Measurements from ENCODE around the gene IPO7. TPM values are rescaled to one million over a fixed set of nuclear protein-coding genes. Genes with fewer than 3 reads are reported as not detected.
A peak's percentile ranks its signal among the peaks of the same experiment; 100 is the strongest.
"Not testable (repeated sequence)": the region's sequence is repeated elsewhere in the genome, so short reads cannot be mapped to it uniquely, and the experiment has no call there.

IPO7 gene
- total RNA-seq, 1 donor from 2014 or later, result 64.8 TPM

DNA sequence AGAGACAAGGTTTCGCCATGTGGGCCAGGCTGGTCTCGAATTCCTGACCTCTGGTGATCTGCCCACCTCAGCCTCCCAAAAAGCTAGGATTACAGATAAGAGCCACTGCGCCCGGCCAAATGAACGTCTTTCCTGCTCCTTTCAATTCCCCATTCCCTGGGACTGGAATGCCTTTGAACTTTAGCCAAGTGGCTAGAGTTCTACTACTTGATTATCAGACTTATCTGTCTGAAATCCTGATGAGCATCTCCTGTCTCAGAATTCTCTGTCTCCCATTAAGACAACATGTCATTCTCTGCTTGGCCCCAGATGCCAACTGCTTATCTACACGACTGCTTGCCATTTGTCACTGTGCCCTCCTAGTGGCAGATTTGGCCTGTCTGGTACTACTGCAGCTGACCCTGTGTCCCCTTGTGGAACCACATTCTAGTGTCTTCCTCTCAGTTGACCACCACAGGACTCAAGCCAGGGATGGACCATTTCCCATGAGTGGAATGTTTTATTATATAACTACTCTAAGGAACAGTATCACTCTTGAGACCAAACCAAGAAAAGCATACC is 33.1 kb upstream of the IPO7 start:
- DNase-seq (ENCODE audit: extremely low spot score in 2 of 2), result no peak
- TF ChIP-seq, protein P1, sequence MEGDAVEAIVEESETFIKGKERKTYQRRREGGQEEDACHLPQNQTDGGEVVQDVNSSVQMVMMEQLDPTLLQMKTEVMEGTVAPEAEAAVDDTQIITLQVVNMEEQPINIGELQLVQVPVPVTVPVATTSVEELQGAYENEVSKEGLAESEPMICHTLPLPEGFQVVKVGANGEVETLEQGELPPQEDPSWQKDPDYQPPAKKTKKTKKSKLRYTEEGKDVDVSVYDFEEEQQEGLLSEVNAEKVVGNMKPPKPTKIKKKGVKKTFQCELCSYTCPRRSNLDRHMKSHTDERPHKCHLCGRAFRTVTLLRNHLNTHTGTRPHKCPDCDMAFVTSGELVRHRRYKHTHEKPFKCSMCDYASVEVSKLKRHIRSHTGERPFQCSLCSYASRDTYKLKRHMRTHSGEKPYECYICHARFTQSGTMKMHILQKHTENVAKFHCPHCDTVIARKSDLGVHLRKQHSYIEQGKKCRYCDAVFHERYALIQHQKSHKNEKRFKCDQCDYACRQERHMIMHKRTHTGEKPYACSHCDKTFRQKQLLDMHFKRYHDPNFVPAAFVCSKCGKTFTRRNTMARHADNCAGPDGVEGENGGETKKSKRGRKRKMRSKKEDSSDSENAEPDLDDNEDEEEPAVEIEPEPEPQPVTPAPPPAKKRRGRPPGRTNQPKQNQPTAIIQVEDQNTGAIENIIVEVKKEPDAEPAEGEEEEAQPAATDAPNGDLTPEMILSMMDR (IDR thresholded peaks at IDR 0.05), result no peak
- TF ChIP-seq POLR2A (IDR thresholded peaks at IDR 0.05), result no peak
- TF ChIP-seq POLR2AphosphoS5 (IDR thresholded peaks at IDR 0.05; ENCODE audit: insufficient read depth in 1 of 2, low read depth in 1 of 2), result no peak
- H3K36me3 ChIP-seq, result no peaks in the 10 kb centered on the region
- H3K4me3 ChIP-seq, result no peak overlapping the region
- H3K4me1 ChIP-seq, result no peaks in the 10 kb centered on the region
- H3K9me3 ChIP-seq, result no peaks in the 10 kb centered on the region
- intact Hi-C loops (cut with DNase I), result no loop called here
- H3K27ac ChIP-seq, result no peak overlapping the region
- H3K27me3 ChIP-seq, result no peaks in the 10 kb centered on the region

DNA sequence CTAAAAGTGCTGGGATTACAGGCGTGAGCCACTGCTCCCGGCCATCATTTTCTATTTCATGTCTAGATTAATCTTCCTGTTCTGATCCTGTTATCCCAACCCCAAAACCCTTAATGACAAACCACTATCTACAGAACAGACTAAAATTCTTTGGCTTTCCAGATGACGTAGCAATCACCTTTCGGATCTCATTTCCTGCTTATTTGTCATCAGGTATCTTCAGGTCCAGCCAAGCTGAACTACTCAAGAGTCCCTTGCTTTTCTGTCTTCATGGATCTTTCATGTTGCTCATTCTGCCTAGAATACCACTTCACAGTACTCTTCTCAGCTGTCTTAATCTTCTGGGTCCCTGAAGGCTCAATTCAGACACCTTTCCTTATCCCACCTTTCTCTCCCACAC is 27.4 kb upstream of the IPO7 start:
- Histone ChIP-seq H3K4me3 (no peak overlapping the region), H3K9me3 (no peaks in the 10 kb centered on the region), H3K36me3 (no peaks in the 10 kb centered on the region), H3K27me3 (no peaks in the 10 kb centered on the region), H3K4me1 (peaks cover 2% of the 10 kb centered on the region), H3K27ac (no peak overlapping the region)
- intact Hi-C loops (cut with DNase I), result no loop called here
- no peak for DNase-seq (ENCODE audit: extremely low spot score in 2 of 2)
- TF ChIP-seq, protein P1 (IDR thresholded peaks at IDR 0.05), result no peak
- TF ChIP-seq POLR2AphosphoS5 (IDR thresholded peaks at IDR 0.05; ENCODE audit: insufficient read depth in 1 of 2, low read depth in 1 of 2) (no peak), POLR2A (IDR thresholded peaks at IDR 0.05) (no peak)

DNA sequence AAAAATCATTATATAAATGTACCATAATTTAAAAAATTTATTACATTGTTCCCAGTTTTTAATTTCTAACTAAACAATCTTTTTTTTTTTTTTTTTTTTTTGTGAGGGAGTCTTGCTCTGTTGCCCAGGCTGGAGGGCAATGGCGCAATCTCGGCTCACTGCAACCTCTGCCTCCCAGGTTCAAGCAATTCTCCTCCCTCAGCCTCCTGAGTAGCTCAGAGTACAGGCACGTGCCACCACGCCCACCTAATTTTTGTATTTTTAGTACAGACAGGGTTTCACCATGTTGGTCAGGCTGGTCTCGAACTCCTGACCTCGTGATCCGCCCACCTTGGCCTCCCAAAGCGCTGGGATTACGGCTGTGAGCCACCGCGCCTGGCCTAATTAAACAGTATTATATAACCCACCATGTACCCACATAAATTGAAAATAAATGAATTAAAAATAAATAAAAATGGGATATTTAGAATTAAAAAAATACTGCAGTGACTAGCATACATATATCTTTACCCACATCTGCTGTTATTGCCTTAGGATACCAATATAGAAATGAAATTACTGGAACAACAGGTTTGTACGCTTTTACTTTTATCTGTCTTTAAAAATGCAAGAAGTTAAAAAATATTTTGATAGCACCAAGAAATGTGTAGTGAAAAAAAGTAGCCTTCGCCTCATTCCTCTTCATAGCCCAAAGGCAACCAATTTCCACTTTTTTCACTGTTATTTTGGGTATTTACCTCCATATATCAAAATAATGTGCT is 23.4 kb upstream of the IPO7 start:
- intact Hi-C loops (cut with DNase I); H3K27ac ChIP-seq; H3K4me3 ChIP-seq; H3K9me3 ChIP-seq; H3K36me3 ChIP-seq; DNase-seq (ENCODE audit: extremely low spot score in 2 of 2); H3K27me3 ChIP-seq: not testable (repeated sequence)
- H3K4me1 ChIP-seq, result peaks cover 18% of the 10 kb centered on the region

DNA sequence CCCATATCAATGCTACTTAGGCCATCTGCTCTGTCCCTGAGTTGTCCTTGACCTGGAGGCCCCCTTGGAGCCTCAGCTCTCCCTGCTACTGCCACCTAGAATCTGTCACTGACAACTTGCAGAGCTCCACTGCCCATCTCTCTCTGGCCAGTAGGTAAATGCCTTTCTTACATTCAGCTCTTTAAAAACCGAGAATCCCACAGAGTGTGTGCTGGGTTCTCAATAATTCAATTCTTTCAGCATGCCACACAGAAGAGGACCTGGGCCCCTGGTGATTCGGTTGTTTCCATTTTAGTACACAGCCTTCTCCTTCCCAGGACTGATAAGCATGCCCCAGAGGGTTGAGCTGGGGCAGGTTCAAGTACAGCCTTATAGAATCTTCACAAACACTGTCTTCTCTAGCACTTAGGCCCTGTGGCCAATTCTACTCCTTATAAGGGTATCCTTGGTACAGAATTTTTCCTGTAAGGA is 22.0 kb upstream of the IPO7 start:
- TF ChIP-seq POLR2A (IDR thresholded peaks at IDR 0.05) (no peak), POLR2AphosphoS5 (IDR thresholded peaks at IDR 0.05; ENCODE audit: insufficient read depth in 1 of 2, low read depth in 1 of 2) (no peak)
- TF ChIP-seq, protein P1 (IDR thresholded peaks at IDR 0.05), result no peak
- Histone ChIP-seq H3K36me3 (no peaks in the 10 kb centered on the region), H3K27me3 (no peaks in the 10 kb centered on the region), H3K9me3 (no peaks in the 10 kb centered on the region), H3K4me3 (no peak overlapping the region), H3K27ac (peak overlapping the region; percentile 21), H3K4me1 (peaks cover 18% of the 10 kb centered on the region)
- intact Hi-C loops (cut with DNase I), result no loop called here
- no peak for DNase-seq (ENCODE audit: extremely low spot score in 2 of 2)

DNA sequence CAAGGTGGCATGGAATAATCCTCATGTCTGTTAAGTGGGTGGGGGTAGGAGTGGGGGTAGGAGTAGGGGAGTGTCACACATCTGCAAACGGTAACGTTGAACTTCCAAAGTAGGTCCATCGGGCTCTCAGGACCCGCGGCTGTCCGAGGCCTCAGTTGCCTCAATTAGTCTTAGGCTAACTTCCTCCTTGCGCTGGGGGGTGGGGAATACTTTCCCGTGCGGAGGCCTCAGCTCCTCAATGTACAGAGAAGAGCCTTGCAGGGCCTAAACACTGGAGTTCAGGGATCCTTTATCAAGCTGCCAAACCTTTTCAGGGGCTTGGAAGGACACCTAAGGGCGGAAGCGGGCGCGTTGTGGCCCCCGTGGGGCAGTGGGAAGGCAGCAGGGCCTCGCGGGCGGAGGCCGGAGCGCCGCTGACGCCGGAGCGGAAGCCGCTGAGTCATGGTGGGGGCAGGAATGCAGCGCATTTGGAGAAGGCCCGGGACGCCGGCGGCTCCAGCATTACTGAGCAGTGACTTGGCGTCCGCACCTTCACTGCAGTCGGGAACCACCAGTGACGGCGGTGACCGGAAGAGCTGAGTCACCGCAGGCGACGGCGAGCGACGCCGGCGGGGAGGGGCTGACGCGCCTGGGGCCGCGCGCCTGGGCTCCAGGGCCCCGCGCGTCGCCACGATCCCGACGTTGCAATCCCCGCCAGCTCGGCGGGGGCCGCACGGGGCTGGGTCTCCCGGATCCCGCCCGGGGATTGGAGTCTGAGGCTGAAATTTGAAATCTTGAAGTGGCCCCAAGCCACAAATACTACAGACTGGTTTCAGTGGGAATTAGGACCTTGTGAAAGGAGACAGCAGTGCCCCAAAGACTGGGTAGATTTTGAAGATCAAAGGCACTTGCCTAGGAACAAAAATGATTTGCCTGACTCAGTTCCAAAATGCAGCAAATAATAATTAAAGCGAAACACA is 20.2 kb upstream of the IPO7 start:
- DNase-seq (ENCODE audit: extremely low spot score in 2 of 2), result peak; percentile 96 to 97
- TF ChIP-seq, protein P1 (IDR thresholded peaks at IDR 0.05), result no peak
- peak; percentile 91 to 92 for TF ChIP-seq POLR2AphosphoS5 (IDR thresholded peaks at IDR 0.05; ENCODE audit: insufficient read depth in 1 of 2, low read depth in 1 of 2)

More for the DNA sequence above, 20.2 kb upstream of the IPO7 start:
- no peaks in the 10 kb centered on the region for H3K27me3 ChIP-seq
- H3K9me3 ChIP-seq, result no peaks in the 10 kb centered on the region
- H3K4me1 ChIP-seq, result peaks cover 18% of the 10 kb centered on the region
- peak overlapping the region; percentile 95 for H3K27ac ChIP-seq
- H3K36me3 ChIP-seq, result no peaks in the 10 kb centered on the region
- peak overlapping the region; percentile 40 to 52 for H3K4me3 ChIP-seq
- intact Hi-C loops (cut with DNase I), result no loop called here

Data from vagina (tissue), 2 donors.